Heart left ventricle (tissue), 13 donors: ENCODE data around the gene PLEKHM3.

Experiments
- POLR2A ChIP-seq, 2 donors: fragments of 450-650 bp; IDR thresholded peaks; one replicate each; pipeline ENCODE4 v1.6.1; 2017; ENCODE audit warnings: antibody characterized with exemption in 2 of 2, mild to moderate bottlenecking in 2 of 2, moderate library complexity in 2 of 2
- TF ChIP-seq, protein P1 (sequence below), 12 donors: fragments of 200-600 bp; sonication (generic) in 4 of 12; IDR thresholded peaks; one replicate each; pipeline versions ENCODE4 v1.5.0 to v1.8.0; 2018 to 2022; ENCODE audit warnings: antibody characterized with exemption in 12 of 12, mild to moderate bottlenecking in 5 of 12
- donor health status: ischemic (EF 13 %, LVEDD 7.1; RV severe dilation, severe dysfunction).
- donor health status: DM: no; HTN: yes; CAD: no.
- donor health status: DM: no; HTN: no; CAD: no.
- donor health status: ischemic (EF 25% LVEDD 6.9; RV normal size, moderate dysfunction).
- donor health status: ischemic (EF 25% LVEDD 5.7; RV mildly dilated, moderate dysfunction).
- donor health status: ischemic (EF 35%, LVEDD 5.7; RV mildly dilated, moderate dysfunction).
- donor health status: nonischemic (EF 11% LVEDD 7.7; RV severe dilation, severe dysfunction).
- donor health status: DM: yes; HTN: yes; CAD: no.
- donor health status: PGD.
- donor health status: ischemic (EF 29% LVEDD 5.4; RV normal size, mild dysfunction).
- donor health status: nonischemic (EF 23%, LVEDD 6.1; RV moderate dilation, normal function).

- TF ChIP-seq, protein P1, sequence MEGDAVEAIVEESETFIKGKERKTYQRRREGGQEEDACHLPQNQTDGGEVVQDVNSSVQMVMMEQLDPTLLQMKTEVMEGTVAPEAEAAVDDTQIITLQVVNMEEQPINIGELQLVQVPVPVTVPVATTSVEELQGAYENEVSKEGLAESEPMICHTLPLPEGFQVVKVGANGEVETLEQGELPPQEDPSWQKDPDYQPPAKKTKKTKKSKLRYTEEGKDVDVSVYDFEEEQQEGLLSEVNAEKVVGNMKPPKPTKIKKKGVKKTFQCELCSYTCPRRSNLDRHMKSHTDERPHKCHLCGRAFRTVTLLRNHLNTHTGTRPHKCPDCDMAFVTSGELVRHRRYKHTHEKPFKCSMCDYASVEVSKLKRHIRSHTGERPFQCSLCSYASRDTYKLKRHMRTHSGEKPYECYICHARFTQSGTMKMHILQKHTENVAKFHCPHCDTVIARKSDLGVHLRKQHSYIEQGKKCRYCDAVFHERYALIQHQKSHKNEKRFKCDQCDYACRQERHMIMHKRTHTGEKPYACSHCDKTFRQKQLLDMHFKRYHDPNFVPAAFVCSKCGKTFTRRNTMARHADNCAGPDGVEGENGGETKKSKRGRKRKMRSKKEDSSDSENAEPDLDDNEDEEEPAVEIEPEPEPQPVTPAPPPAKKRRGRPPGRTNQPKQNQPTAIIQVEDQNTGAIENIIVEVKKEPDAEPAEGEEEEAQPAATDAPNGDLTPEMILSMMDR (IDR thresholded peaks at IDR 0.05): no peak
- no peak for TF ChIP-seq POLR2A (IDR thresholded peaks at IDR 0.05)
Observed at GRCh38 chr2:207944334-207944733, 81.0 kb downstream of the PLEKHM3 start.
